ENCODE data around the gene DPH3.
"Not testable (repeated sequence)": the region's sequence is repeated elsewhere in the genome, so short reads cannot be mapped to it uniquely, and the experiment has no call there.

DPH3 gene

DNA sequence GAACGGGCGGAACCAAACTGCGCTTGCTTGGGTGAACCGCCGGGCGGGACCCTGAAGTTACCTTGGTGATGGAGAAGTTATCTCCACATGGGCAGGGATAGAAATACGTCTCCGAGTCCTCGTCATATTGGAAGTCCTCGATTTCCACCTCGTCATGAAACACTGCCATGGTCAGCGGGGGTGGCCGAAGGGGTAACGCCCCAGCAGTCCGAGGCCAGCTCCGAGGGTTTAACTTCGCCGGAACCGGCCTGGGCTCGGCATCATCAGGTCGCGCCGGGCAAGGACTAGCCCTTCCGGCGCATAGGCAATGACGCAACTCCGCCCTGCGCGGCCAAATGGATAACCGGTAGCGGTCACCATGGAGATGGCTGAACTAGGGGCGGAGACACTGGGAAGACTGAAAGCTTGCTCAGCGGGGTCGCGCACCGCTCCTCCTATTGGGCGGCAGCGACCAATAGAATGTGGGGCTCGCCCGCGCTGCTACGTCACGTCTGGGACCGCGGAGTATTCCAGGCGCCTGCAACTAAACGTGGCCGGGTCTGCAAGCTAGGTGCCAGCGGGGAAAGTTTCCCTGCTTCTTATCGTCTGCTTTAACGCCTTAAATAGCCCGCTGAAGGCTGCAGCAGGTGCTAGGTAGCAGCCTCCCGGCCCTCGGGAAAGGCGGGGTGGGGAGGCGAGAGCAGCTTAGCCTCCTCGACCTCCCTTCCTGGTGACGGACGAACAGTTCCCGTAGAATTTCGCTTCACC is at the start of gene DPH3, which contains the start of gene OXNAD1:
TSS of gene DPH3 (minus strand) at position 236 of the 747 bp plus-strand sequence. CDS start at position 169, 67 bp downstream.
TSS of gene OXNAD1 (plus strand) at position 505 of the 747 bp plus-strand sequence. CDS start 5,741 bp downstream, outside the sequence.
- H3K27me3 ChIP-seq (ENCODE audit: control insufficient read depth, insufficient read depth, low read length), result no peaks in the 10 kb centered on the region
- H3K4me1 ChIP-seq (ENCODE audit: control insufficient read depth, insufficient read depth, low read length), result peaks cover 17% of the 10 kb centered on the region
- H3K36me3 ChIP-seq (ENCODE audit: control insufficient read depth, insufficient read depth, low read length), result no peaks in the 10 kb centered on the region
- no peaks in the 10 kb centered on the region for H3K9me3 ChIP-seq (ENCODE audit: control insufficient read depth, low read length)
- H3K4me3 ChIP-seq (ENCODE audit: low read length), result peak within 1 kb of the TSS; percentile 75
- H3K9ac ChIP-seq (ENCODE audit: low read length), result peak within 1 kb of the TSS; percentile 79

DNA sequence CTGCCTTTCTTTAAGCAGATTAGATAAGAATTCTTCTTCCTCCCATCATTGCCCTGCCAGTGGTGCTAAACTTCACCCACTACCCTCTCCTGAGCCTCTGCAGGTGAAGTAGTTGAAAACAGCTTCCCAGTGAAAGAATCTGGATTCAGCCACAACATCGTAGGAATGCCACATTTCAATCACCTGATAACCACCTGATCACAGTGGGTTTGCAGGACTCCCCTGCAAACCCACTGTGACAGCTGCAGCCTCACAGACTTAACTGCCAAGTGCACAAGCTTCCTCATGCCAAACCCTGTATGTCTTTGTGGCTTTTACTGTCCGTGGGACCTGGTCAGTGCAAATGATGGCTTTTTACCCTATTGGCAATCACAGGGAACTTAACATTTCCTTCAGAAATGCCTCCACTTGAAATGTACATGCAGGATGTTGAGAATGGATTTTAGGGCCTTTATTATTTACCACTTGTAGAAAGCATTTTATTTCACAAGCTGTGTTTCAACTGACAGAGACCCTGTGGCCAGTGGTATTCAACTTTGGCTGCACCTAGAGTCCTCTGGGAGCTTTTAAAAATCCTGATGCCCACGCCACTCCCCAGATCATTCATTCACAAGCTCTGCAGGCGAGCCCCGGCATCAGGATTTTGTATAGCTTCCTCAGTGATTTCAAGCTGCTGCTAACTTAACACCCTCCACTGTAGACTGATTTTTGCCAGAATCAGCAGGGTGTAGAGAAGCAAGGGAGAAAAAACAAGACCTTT is 49.3 kb upstream of the DPH3 start:
- H3K9ac ChIP-seq (ENCODE audit: low read length), result no peak overlapping the region
- no peaks in the 10 kb centered on the region for H3K4me1 ChIP-seq (ENCODE audit: control insufficient read depth, insufficient read depth, low read length)
- no peaks in the 10 kb centered on the region for H3K27me3 ChIP-seq (ENCODE audit: control insufficient read depth, insufficient read depth, low read length)
- no peaks in the 10 kb centered on the region for H3K9me3 ChIP-seq (ENCODE audit: control insufficient read depth, low read length)
- H3K4me3 ChIP-seq (ENCODE audit: low read length), result no peak overlapping the region
- no peaks in the 10 kb centered on the region for H3K36me3 ChIP-seq (ENCODE audit: control insufficient read depth, insufficient read depth, low read length)

DNA sequence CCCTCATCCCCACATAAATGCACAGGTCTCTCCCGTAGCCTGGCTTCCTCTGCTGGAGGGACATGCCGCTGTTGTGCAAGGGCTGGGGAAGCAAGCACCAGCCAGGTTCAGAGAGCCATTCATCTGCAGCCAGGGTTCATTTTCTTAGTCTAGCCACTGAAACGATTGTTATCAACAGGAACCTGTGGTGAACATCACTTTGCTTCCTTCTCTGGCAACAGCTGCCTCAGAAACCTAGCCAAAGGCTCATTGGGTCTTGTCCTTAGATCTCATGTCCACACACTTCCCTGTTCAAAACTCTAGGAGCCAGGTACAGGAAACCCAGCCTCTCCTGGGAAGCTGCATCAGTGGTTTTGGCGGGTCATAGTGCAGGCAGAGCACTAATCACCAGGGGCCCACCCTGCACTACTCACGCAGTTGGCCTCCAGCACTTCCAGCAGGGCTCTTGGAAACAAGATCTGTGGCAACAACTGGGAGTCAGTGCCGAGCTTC is 47.3 kb upstream of the DPH3 start:
- no peak overlapping the region for H3K9ac ChIP-seq (ENCODE audit: low read length)
- no peaks in the 10 kb centered on the region for H3K27me3 ChIP-seq (ENCODE audit: control insufficient read depth, insufficient read depth, low read length)
- H3K36me3 ChIP-seq (ENCODE audit: control insufficient read depth, insufficient read depth, low read length), result no peaks in the 10 kb centered on the region
- no peak overlapping the region for H3K4me3 ChIP-seq (ENCODE audit: low read length)
- H3K9me3 ChIP-seq (ENCODE audit: control insufficient read depth, low read length), result no peaks in the 10 kb centered on the region
- H3K4me1 ChIP-seq (ENCODE audit: control insufficient read depth, insufficient read depth, low read length), result no peaks in the 10 kb centered on the region

DNA sequence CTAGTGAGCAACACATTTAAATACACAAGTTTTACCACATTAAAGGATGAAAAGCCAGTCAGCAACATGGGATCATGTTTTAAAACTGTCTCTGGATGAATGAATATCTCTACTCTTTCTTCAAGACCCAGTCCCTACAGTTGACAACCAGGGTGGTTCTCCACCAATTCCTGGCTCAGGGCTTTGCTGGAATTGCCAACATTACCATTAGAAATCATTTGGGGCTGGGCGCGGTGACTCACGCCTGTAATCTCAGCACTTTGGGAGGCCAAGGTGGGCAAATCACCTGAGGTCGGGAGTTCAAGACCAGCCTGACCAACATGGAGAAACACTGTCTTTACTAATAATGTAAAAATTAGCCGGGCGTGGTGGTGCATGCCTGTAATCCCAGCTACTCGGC is 45.7 kb upstream of the DPH3 start:
- H3K27me3 ChIP-seq (ENCODE audit: control insufficient read depth, insufficient read depth, low read length); H3K4me3 ChIP-seq (ENCODE audit: low read length); H3K4me1 ChIP-seq (ENCODE audit: control insufficient read depth, insufficient read depth, low read length); H3K9ac ChIP-seq (ENCODE audit: low read length); H3K9me3 ChIP-seq (ENCODE audit: control insufficient read depth, low read length); H3K36me3 ChIP-seq (ENCODE audit: control insufficient read depth, insufficient read depth, low read length): not testable (repeated sequence)

DNA sequence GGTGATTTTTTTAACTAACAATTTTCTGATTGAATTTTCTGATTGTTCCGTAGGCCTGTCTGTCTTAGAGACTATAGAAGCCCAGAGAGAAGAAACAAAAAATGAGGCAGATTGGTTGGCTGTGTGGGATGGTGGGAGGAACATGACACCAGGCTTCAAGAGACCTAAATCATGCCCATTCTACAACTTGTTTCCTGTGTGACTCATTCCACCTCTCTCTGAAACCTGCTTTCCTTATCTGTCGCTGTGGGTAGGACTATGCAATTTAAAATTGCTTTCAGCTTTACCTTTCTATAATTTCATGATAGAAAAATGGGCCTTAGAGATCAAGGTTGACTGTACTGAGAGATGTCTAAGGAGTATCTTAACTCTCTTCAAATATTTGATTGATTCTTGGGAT is 44.8 kb upstream of the DPH3 start:
- Histone ChIP-seq H3K4me1 (ENCODE audit: control insufficient read depth, insufficient read depth, low read length) (no peaks in the 10 kb centered on the region), H3K9me3 (ENCODE audit: control insufficient read depth, low read length) (no peaks in the 10 kb centered on the region), H3K9ac (ENCODE audit: low read length) (no peak overlapping the region), H3K36me3 (ENCODE audit: control insufficient read depth, insufficient read depth, low read length) (no peaks in the 10 kb centered on the region), H3K4me3 (ENCODE audit: low read length) (no peak overlapping the region), H3K27me3 (ENCODE audit: control insufficient read depth, insufficient read depth, low read length) (no peaks in the 10 kb centered on the region)

DNA sequence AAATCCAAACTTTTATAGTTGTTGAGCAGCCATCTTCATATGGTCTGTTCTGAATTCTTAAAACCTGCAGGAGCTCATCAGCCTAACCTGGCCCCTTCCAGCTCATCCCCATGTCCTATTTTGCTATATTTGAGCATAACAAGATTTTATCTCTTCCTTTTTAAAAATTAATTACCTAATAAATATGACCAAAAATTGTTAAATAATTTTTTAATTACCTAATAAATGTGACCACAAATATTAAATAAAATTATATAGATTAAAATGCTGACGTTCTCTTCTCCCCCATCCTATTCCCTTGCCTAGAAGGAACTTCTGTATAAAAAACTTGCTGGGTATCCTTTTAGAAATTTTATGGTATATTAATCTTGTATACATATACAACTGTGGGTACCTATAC is 44.0 kb upstream of the DPH3 start:
- no peaks in the 10 kb centered on the region for H3K27me3 ChIP-seq (ENCODE audit: control insufficient read depth, insufficient read depth, low read length)
- no peak overlapping the region for H3K9ac ChIP-seq (ENCODE audit: low read length)
- H3K4me3 ChIP-seq (ENCODE audit: low read length), result no peak overlapping the region
- no peaks in the 10 kb centered on the region for H3K9me3 ChIP-seq (ENCODE audit: control insufficient read depth, low read length)
- H3K36me3 ChIP-seq (ENCODE audit: control insufficient read depth, insufficient read depth, low read length), result no peaks in the 10 kb centered on the region
- no peaks in the 10 kb centered on the region for H3K4me1 ChIP-seq (ENCODE audit: control insufficient read depth, insufficient read depth, low read length)

DNA sequence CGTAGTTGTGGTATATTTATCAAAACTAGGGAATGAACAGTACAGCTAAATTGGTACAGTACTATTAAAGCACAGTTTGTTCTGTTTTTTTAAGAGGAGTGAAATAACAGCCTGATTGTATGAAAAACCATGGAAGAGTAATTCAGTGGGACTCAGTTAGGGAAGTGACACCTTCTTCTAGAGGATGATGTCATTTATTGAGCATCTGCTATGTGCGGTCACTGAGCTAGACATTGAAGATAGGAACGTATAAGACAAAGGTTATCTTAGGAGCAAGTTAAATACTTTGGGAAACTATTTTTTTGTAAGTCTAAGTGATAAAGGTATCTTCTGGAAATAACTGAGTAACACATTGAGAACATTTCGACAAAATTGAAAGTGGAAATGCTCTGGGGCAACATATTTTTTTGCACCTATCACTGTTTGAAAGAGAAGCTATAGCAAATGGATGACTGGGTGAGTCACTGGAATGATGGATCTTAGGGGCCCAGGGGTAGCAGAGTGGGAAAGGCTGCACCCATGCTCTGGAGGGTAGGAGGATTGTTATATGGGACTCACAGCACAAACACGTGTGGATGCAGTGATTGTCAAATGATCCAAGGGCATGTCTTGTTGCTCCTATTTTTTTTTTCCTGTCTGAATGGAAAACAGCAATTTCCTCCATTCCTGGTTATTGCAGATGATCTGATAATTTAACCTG is 43.2 kb upstream of the DPH3 start:
- Histone ChIP-seq H3K27me3 (ENCODE audit: control insufficient read depth, insufficient read depth, low read length) (no peaks in the 10 kb centered on the region), H3K9ac (ENCODE audit: low read length) (no peak overlapping the region), H3K4me1 (ENCODE audit: control insufficient read depth, insufficient read depth, low read length) (no peaks in the 10 kb centered on the region), H3K36me3 (ENCODE audit: control insufficient read depth, insufficient read depth, low read length) (no peaks in the 10 kb centered on the region), H3K4me3 (ENCODE audit: low read length) (no peak overlapping the region), H3K9me3 (ENCODE audit: control insufficient read depth, low read length) (no peaks in the 10 kb centered on the region)

DNA sequence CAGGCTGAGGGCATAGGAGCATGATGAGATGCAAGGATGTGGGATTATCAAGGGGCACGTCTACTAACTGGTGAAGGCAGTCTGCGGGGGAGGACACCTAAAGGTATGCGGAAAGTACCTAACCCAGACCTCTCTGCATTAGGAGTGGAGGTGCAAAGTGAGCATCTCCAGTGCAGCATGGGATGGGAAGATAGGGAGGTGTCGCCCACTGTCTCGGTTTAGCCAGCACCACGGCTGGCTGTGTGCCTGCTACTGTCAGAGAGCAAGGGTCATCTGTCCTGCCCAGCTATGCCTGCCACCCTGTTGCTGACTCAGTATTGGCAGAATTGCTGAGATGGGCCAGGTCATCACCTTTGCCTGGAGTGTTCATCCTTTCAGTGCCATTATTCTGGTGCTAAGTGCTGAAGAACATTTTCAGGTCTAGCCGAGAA is 40.4 kb upstream of the DPH3 start:
- Histone ChIP-seq H3K9me3 (ENCODE audit: control insufficient read depth, low read length) (no peaks in the 10 kb centered on the region), H3K36me3 (ENCODE audit: control insufficient read depth, insufficient read depth, low read length) (peaks cover 6% of the 10 kb centered on the region), H3K4me3 (ENCODE audit: low read length) (no peak overlapping the region), H3K27me3 (ENCODE audit: control insufficient read depth, insufficient read depth, low read length) (no peaks in the 10 kb centered on the region), H3K4me1 (ENCODE audit: control insufficient read depth, insufficient read depth, low read length) (no peaks in the 10 kb centered on the region), H3K9ac (ENCODE audit: low read length) (no peak overlapping the region)

DNA sequence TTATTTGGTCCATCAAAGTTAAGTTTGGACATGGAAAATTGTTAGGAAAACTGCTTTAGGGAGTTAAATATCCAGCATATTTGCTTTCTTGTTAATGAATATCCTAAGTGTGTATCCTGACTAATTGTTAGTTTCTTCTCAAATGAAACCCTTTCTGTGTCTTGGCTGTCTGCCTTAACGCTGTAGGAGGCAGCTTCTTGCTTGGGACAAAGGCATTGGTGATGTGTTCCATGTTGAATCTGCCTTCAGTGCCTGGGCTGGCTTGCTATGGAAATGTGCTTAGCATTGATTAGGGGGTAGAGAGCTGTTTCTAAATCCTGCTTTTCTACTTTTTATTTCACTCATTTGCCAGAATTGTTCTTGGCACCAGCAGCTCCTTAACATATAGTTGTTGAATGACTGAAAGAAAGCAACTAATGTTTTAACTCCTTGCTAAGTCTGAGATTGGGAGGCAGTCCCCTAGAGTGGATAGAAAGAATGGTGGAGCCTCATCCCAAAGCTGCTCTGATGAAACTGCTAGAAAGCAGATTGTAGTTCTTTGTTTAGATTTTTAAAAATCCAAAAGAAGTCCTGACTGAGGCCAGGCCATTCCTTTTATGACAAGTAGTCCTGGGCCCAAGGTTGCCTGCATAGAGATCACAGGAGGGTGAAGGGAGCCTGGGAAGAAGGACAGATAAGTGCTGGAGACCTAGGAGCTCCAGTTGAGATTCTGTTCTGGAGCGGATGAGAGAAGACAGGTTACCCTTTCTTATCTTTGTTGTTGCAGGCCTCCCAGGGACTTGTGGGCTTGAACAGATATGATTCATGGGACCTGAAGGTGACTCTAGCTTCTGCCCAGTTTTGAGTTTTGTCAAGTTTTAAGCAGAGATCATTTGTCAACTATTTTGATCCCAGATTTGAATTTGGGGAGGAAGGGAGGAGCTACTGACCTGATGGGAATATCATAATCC is 39.6 kb upstream of the DPH3 start:
- Histone ChIP-seq H3K27me3 (ENCODE audit: control insufficient read depth, insufficient read depth, low read length) (no peaks in the 10 kb centered on the region), H3K36me3 (ENCODE audit: control insufficient read depth, insufficient read depth, low read length) (peaks cover 6% of the 10 kb centered on the region), H3K4me3 (ENCODE audit: low read length) (no peak overlapping the region), H3K4me1 (ENCODE audit: control insufficient read depth, insufficient read depth, low read length) (no peaks in the 10 kb centered on the region), H3K9ac (ENCODE audit: low read length) (no peak overlapping the region), H3K9me3 (ENCODE audit: control insufficient read depth, low read length) (no peaks in the 10 kb centered on the region)

DNA sequence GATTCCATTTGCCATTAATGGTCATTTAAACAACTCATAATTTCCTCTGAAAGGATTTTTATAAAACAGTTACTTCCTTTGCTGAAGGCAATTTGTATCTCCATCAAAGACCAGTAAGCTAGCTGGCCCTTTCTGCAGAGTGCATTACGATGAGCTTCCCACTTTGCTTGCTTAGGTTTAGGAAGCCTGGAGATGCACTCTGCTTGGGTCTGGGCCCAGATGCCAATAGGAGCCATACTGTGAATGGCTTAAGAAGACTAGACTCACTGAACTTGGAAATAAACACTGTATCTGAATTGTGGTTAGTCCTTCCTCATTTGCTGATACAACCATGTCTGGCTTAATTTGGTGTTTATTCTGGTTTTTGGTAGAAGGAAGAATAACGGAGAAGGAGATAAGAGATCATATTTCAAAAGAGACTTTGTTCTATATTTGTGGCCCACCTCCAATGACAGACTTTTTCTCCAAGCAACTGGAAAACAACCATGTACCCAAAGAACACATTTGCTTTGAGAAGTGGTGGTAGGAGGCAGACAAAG is 38.4 kb upstream of the DPH3 start:
- Histone ChIP-seq H3K4me1 (ENCODE audit: control insufficient read depth, insufficient read depth, low read length) (no peaks in the 10 kb centered on the region), H3K36me3 (ENCODE audit: control insufficient read depth, insufficient read depth, low read length) (peaks cover 6% of the 10 kb centered on the region), H3K27me3 (ENCODE audit: control insufficient read depth, insufficient read depth, low read length) (no peaks in the 10 kb centered on the region), H3K4me3 (ENCODE audit: low read length) (no peak overlapping the region), H3K9ac (ENCODE audit: low read length) (no peak overlapping the region), H3K9me3 (ENCODE audit: control insufficient read depth, low read length) (no peaks in the 10 kb centered on the region)

DNA sequence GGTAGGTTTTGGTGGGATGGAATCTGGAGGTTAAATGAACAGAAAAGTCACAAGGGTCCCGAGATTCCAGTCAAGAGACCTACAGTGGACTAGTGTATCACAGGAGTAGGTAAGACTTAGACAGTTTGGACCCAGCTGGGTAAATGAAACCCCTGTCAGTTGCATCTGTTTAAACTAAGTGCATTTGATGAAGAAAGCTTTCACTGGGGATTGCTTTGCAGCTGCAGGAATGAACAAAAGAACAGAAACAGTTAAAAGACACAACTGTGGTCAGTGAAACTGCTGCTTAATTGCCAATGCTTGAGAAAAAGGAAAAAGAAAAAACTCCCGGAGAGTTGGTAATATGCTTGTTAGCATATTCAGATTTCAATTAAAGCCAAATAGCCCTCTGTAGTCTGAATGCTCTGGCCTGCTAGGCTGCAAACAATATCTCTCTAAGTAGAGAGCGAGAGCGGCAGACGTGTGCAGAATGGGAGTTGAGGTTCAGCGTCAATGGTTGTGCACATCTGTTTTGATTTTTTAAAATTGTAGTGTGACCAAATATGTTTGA is 37.4 kb upstream of the DPH3 start:
- no peaks in the 10 kb centered on the region for H3K27me3 ChIP-seq (ENCODE audit: control insufficient read depth, insufficient read depth, low read length)
- H3K4me3 ChIP-seq (ENCODE audit: low read length), result no peak overlapping the region
- no peaks in the 10 kb centered on the region for H3K4me1 ChIP-seq (ENCODE audit: control insufficient read depth, insufficient read depth, low read length)
- no peaks in the 10 kb centered on the region for H3K9me3 ChIP-seq (ENCODE audit: control insufficient read depth, low read length)
- no peak overlapping the region for H3K9ac ChIP-seq (ENCODE audit: low read length)
- peaks cover 6% of the 10 kb centered on the region for H3K36me3 ChIP-seq (ENCODE audit: control insufficient read depth, insufficient read depth, low read length)
